Kidney (tissue), 14 donors: ENCODE measurements around the gene SCGB1D4. TPM values are rescaled to one million over a fixed set of nuclear protein-coding genes. Genes with fewer than 3 reads are reported as not detected.

Experiments
- DNase-seq, 5 donors: peaks; one replicate each; pipeline ENCODE4 v3.0.0-alpha.2; 2013 to 2020
- FAIRE-seq: peaks from 2 replicates; lab custom pipeline; 2012; peaks lifted over from hg19 to GRCh38; lab: Jason Lieb, UNC
- H3K27ac ChIP-seq, 2 donors: one replicate each; pipeline ENCODE4 v1.7.0; 2013; ENCODE audit warnings: low read depth in 2 of 2, low read length in 2 of 2, inconsistent platforms in 1 of 2
- H3K27me3 ChIP-seq: one replicate; pipeline ENCODE4 v1.7.1; 2013; ENCODE audit warnings: low read length, inconsistent platforms; ENCODE audit not compliant: control insufficient read depth, insufficient read depth
- H3K36me3 ChIP-seq, 3 donors: one replicate each; pipeline versions ENCODE4 v1.7.0 to v1.7.1; 2013; ENCODE audit warnings: low read length in 3 of 3, control low read depth in 1 of 3, inconsistent platforms in 1 of 3; ENCODE audit not compliant: insufficient read depth in 3 of 3, control insufficient read depth in 2 of 3
- H3K4me1 ChIP-seq, 3 donors: one replicate each; pipeline versions ENCODE4 v1.7.0 to v1.7.1; 2013; ENCODE audit warnings: low read length in 3 of 3, inconsistent platforms in 1 of 3, low read depth in 1 of 3; ENCODE audit not compliant: control insufficient read depth in 2 of 3, insufficient read depth in 2 of 3
- H3K4me3 ChIP-seq, 3 donors: one replicate each; pipeline versions ENCODE4 v1.7.0 to v1.8.1; 2013; ENCODE audit warnings: low read length in 3 of 3, control low read depth in 1 of 3, inconsistent platforms in 1 of 3
- H3K9ac ChIP-seq, 3 donors: one replicate each; pipeline versions ENCODE4 v1.7.0 to v1.7.1; 2013; ENCODE audit warnings: low read length in 3 of 3, control low read depth in 1 of 3, inconsistent platforms in 1 of 3
- H3K9me3 ChIP-seq, 3 donors: one replicate each; pipeline versions ENCODE4 v1.7.0 to v1.7.1; 2013; ENCODE audit warnings: low read length in 3 of 3, control low read depth in 1 of 3, inconsistent platforms in 1 of 3; ENCODE audit not compliant: control insufficient read depth in 2 of 3, insufficient read depth in 1 of 3
- intact Hi-C: fragments of 100-400 bp; cut with DNase I; formaldehyde crosslinking; loops from one replicate; pipeline ENCODE4 v1.11.1; 2022
- polyA plus RNA-seq: library from polyadenylated mRNA; stranded (reverse); fragments of 350-450 nt; fragmentation: Illumina TruSeq; extraction: RNeasy Lipid Tissue Mini Kit (QIAGEN cat#74804); gene quantifications from one replicate; pipeline ENCODE4 v1.2.3, GENCODE V29; 2014; ENCODE audit warnings: low read depth, low replicate concordance; ENCODE audit not compliant: insufficient read depth
- total RNA-seq: library from RNA; stranded (reverse); fragmentation: NEBNext Ultra II Directional; extraction: Animal tissue kit (Norgen Biotek cat#: 25700); gene quantifications from one replicate; pipeline ENCODE4 v1.2.1, GENCODE V29; 2021
- TF ChIP-seq, protein P1 (sequence below): IDR thresholded peaks from 3 replicates; pipeline ENCODE4 v1.5.1; 2012; ENCODE audit warnings: mild to moderate bottlenecking, moderate library complexity, borderline replicate concordance; ENCODE audit not compliant: insufficient read depth; ENCODE audit errors: extremely low read depth
- donor health status: control.
- donor health status: control.
- donor health status: control.
- donor health status: control.
- donor health status: control.
- donor health status: DM: yes; HTN: yes; CAD: no.
- donor health status: Normal renal cell carcinoma (clear cell type).

Gene SCGB1D4
- total and polyA plus RNA-seq, 2 donors from 2014 or later = not detected

DNA sequence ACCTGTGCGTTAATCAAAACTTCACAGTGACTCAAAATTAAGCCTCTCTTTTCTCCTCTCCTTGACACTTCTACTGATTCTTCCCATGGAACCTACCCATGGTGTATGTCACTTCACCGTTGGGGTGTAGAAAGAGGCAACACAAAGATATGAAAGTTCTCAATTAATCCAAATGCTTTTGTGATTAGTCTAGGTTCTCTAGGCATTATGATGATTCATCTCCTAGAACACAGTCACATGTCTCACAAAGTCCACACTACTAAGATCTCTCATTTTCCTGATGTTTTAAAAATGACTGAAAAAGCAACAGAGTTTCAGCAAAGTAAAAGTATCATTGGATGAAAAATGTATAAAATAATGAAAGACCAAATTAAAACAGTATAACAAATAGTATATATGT is 42.6 kb downstream of the SCGB1D4 start:
- FAIRE-seq (no peak), DNase-seq (no peak)
- intact Hi-C loops = no loop called here
- TF ChIP-seq, protein P1, sequence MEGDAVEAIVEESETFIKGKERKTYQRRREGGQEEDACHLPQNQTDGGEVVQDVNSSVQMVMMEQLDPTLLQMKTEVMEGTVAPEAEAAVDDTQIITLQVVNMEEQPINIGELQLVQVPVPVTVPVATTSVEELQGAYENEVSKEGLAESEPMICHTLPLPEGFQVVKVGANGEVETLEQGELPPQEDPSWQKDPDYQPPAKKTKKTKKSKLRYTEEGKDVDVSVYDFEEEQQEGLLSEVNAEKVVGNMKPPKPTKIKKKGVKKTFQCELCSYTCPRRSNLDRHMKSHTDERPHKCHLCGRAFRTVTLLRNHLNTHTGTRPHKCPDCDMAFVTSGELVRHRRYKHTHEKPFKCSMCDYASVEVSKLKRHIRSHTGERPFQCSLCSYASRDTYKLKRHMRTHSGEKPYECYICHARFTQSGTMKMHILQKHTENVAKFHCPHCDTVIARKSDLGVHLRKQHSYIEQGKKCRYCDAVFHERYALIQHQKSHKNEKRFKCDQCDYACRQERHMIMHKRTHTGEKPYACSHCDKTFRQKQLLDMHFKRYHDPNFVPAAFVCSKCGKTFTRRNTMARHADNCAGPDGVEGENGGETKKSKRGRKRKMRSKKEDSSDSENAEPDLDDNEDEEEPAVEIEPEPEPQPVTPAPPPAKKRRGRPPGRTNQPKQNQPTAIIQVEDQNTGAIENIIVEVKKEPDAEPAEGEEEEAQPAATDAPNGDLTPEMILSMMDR = no peak
- Histone ChIP-seq H3K9me3 (peaks cover 0 to 20% (median 12%) of the 10 kb centered on the region in 3 donors), H3K4me1 (no peaks in the 10 kb centered on the region), H3K27me3 (no peaks in the 10 kb centered on the region), H3K4me3 (no peak overlapping the region), H3K27ac (no peak overlapping the region), H3K9ac (no peak overlapping the region), H3K36me3 (no peaks in the 10 kb centered on the region)

GRCh38 chr11:62253999-62254542 is 44.8 kb downstream of the SCGB1D4 start:
- Histone ChIP-seq H3K36me3 (no peaks in the 10 kb centered on the region), H3K9ac (no peak overlapping the region), H3K9me3 (peaks cover 0 to 30% (median 14%) of the 10 kb centered on the region in 3 donors), H3K27me3 (no peaks in the 10 kb centered on the region), H3K4me1 (no peaks in the 10 kb centered on the region), H3K4me3 (no peak overlapping the region), H3K27ac (no peak overlapping the region)
- TF ChIP-seq, protein P1 = no peak
- DNase-seq = no peak
- FAIRE-seq = no peak
- intact Hi-C loops = no loop called here

DNA sequence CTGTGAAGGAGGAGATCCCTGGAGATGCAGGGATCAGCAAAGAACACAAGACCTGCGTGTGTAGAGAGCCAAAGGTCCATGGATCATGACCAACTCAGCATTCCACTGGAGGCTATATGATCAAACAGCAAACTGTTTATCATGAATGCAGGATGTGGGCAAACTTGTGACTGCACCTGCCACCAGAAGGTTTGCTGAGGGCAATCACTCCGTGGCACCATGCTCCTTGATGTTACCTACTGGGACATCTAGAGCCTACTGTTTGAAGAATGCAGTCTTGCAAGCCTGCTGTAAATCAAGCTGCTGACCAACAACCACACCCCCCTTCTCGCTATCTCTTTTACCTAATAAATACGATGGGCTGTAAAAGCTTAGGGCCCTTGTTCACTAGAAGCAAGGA is 47.2 kb downstream of the SCGB1D4 start:
- no peak overlapping the region for H3K4me3 ChIP-seq
- intact Hi-C loops = no loop called here

More for the DNA sequence above, 47.2 kb downstream of the SCGB1D4 start:
- no peak for FAIRE-seq
- Histone ChIP-seq H3K36me3 (no peaks in the 10 kb centered on the region), H3K27me3 (no peaks in the 10 kb centered on the region), H3K9me3 (peaks cover 0 to 30% (median 14%) of the 10 kb centered on the region in 3 donors), H3K9ac (no peak overlapping the region), H3K4me1 (no peaks in the 10 kb centered on the region), H3K27ac (no peak overlapping the region)
- no peak for DNase-seq
- TF ChIP-seq, protein P1 = no peak

Other genes with a start within 250 kb of the SCGB1D4 start
- gene INCENP, start 175.1 kb downstream of the SCGB1D4 start, total RNA-seq = 17.5 TPM
- gene INCENP, start 175.1 kb downstream of the SCGB1D4 start, polyA plus RNA-seq = 2.9 TPM
- not detected for gene SCGB1D1, start 108.9 kb downstream of the SCGB1D4 start, total RNA-seq
- not detected for gene SCGB1D1, start 108.9 kb downstream of the SCGB1D4 start, polyA plus RNA-seq
- gene SCGB2A1, start 90.4 kb downstream of the SCGB1D4 start, total RNA-seq = 2.2 TPM
- 1.7 TPM for gene SCGB2A1, start 90.4 kb downstream of the SCGB1D4 start, polyA plus RNA-seq
- 0.60 TPM for gene SCGB1D2, start 56.8 kb downstream of the SCGB1D4 start, total RNA-seq
- 5.6 TPM for gene SCGB1D2, start 56.8 kb downstream of the SCGB1D4 start, polyA plus RNA-seq
- gene SCGB2A2, start 28.9 kb downstream of the SCGB1D4 start, total RNA-seq = not detected
- not detected for gene SCGB2A2, start 28.9 kb downstream of the SCGB1D4 start, polyA plus RNA-seq
- gene ASRGL1, start 38.4 kb upstream of the SCGB1D4 start, total RNA-seq = 62.2 TPM
- 85.6 TPM for gene ASRGL1, start 38.4 kb upstream of the SCGB1D4 start, polyA plus RNA-seq
- gene SCGB1A1, start 120.0 kb upstream of the SCGB1D4 start, total RNA-seq = not detected
- gene SCGB1A1, start 120.0 kb upstream of the SCGB1D4 start, polyA plus RNA-seq = not detected
- gene AHNAK, start 247.7 kb upstream of the SCGB1D4 start, total RNA-seq = 700 TPM
- gene AHNAK, start 247.7 kb upstream of the SCGB1D4 start, polyA plus RNA-seq = 36.6 TPM